ENCODE data around the gene PGC.

- TF ChIP-seq CTCF (IDR thresholded peaks at IDR 0.05; ENCODE audit: low read depth, low read length) (peak; percentile 4), POLR2A (IDR thresholded peaks at IDR 0.05; ENCODE audit: extremely low read depth, insufficient read length) (no peak)
Observed at GRCh38 chr6:41724586-41725501, 22.4 kb downstream of the PGC start.
